NB4 (cell line): ENCODE results near the gene EIPR1.

Experiments used
- CTCF ChIP-seq: IDR thresholded peaks from one replicate; pipeline ENCODE4 v1.5.1; 2012; ENCODE audit warnings: low read depth, low read length
- POLR2A ChIP-seq: IDR thresholded peaks from 2 replicates; pipeline ENCODE4 v1.6.1; 2011; ENCODE audit warnings: mild to moderate bottlenecking; ENCODE audit not compliant: insufficient read length; ENCODE audit errors: extremely low read depth

DNA sequence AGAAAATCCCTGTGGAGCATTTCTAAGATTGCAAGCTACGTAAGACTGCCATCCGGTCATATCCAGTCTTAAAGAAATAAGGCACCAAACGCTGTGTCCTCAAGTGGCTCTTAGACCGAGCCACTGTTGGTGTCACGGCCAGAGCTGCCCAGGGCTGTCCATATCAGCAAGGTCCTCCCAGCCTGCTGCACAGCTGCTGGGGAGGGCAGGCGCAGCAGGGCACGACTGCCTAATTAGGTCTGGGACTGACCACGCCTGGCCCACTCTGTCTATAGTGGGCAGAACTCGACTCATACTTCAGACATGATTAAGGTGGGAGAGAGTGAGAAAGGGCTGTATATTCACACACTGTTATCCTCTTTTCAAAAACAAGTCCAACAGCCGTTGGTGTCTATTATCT lies 39.3 kb downstream of the EIPR1 start:
- TF ChIP-seq CTCF (no peak), POLR2A (no peak)
